ENCODE results near the gene ASB2. TPM values are rescaled to one million over a fixed set of nuclear protein-coding genes. Genes with fewer than 3 reads are reported as not detected.

The ASB2 gene
- total RNA-seq, 1 experiment from 2014 or later = not detected

GRCh38 chr14:93923626-93924025 lies 52.7 kb downstream of the ASB2 start:
- TF ChIP-seq EZH2 (IDR thresholded peaks at IDR 0.05; ENCODE audit: borderline replicate concordance, low read depth, low read length, poor library complexity, severe bottlenecking) = no peak
- TF ChIP-seq CTCF (conservative IDR thresholded peaks at IDR 0.05; ENCODE audit: low read depth, low read length) = no peak
- ChIA-PET POLR2A (ENCODE audit: low non-redundant PET) (no interaction called here), CTCF (no interaction called here)
- no TSS peak for BruUV-seq (replicated peaks)
- Histone ChIP-seq H3K27ac (ENCODE audit: low read depth, low read length, poor library complexity, severe bottlenecking) (no peak overlapping the region), H3K4me3 (ENCODE audit: low read depth, low read length, poor library complexity, severe bottlenecking) (no peak overlapping the region), H3K9me3 (ENCODE audit: low read depth, low read length, poor library complexity, severe bottlenecking) (no peaks in the 10 kb centered on the region), H3K27me3 (replicated peaks; ENCODE audit: insufficient read depth, low read depth, low read length, poor library complexity) (no peaks in the 10 kb centered on the region), H3K36me3 (ENCODE audit: insufficient read depth, low read length, poor library complexity, severe bottlenecking) (no peaks in the 10 kb centered on the region), H3K4me1 (ENCODE audit: insufficient read depth, low read length, poor library complexity, severe bottlenecking) (no peaks in the 10 kb centered on the region)
- no peak for DNase-seq (ENCODE audit: low spot score)
- intact Hi-C loops (cut with micrococcal nuclease; ENCODE audit: unreplicated experiment) = no loop called here

- Histone ChIP-seq H3K4me3 (ENCODE audit: low read depth, low read length, poor library complexity, severe bottlenecking) (no peak overlapping the region), H3K27me3 (replicated peaks; ENCODE audit: insufficient read depth, low read depth, low read length, poor library complexity) (no peaks in the 10 kb centered on the region), H3K36me3 (ENCODE audit: insufficient read depth, low read length, poor library complexity, severe bottlenecking) (no peaks in the 10 kb centered on the region), H3K27ac (ENCODE audit: low read depth, low read length, poor library complexity, severe bottlenecking) (no peak overlapping the region), H3K4me1 (ENCODE audit: insufficient read depth, low read length, poor library complexity, severe bottlenecking) (no peaks in the 10 kb centered on the region), H3K9me3 (ENCODE audit: low read depth, low read length, poor library complexity, severe bottlenecking) (no peaks in the 10 kb centered on the region)
- no peak for DNase-seq (ENCODE audit: low spot score)
- no TSS peak for BruUV-seq (replicated peaks)
- TF ChIP-seq CTCF (conservative IDR thresholded peaks at IDR 0.05; ENCODE audit: low read depth, low read length) = no peak
- no peak for TF ChIP-seq EZH2 (IDR thresholded peaks at IDR 0.05; ENCODE audit: borderline replicate concordance, low read depth, low read length, poor library complexity, severe bottlenecking)
- ChIA-PET CTCF (no interaction called here), POLR2A (ENCODE audit: low non-redundant PET) (no interaction called here)
- intact Hi-C loops (cut with micrococcal nuclease; ENCODE audit: unreplicated experiment) = no loop called here
Observed at GRCh38 chr14:93921001-93921806, 55.2 kb downstream of the ASB2 start.

DNA sequence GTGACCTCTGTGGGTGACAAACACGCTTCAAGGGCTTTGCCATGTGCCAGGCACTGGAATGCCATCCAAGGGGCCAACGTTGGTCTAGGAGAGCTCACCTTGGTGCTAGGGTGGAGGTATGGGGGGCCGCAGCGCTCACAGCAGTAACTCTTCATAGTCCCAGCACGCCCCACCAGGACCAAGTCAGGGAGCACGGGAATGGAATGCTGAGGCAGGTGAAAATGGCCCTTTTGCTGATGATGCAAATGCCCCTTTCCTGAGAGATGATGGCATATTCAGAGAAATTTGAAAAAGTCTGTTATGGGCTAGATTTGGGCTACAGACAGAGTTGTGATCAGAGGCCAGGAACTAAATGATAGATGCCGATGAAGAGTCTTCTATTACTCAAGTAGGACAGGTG lies 59.2 kb downstream of the ASB2 start:
- Histone ChIP-seq H3K36me3 (ENCODE audit: insufficient read depth, low read length, poor library complexity, severe bottlenecking) (no peaks in the 10 kb centered on the region), H3K27me3 (replicated peaks; ENCODE audit: insufficient read depth, low read depth, low read length, poor library complexity) (no peaks in the 10 kb centered on the region), H3K4me3 (ENCODE audit: low read depth, low read length, poor library complexity, severe bottlenecking) (no peak overlapping the region), H3K9me3 (ENCODE audit: low read depth, low read length, poor library complexity, severe bottlenecking) (no peaks in the 10 kb centered on the region), H3K27ac (ENCODE audit: low read depth, low read length, poor library complexity, severe bottlenecking) (no peak overlapping the region), H3K4me1 (ENCODE audit: insufficient read depth, low read length, poor library complexity, severe bottlenecking) (no peaks in the 10 kb centered on the region)
- CTCF ChIA-PET = no interaction called here
- no TSS peak for BruUV-seq (replicated peaks)
- no peak for DNase-seq (ENCODE audit: low spot score)
- POLR2A ChIA-PET (ENCODE audit: low non-redundant PET) = no interaction called here
- TF ChIP-seq EZH2 (IDR thresholded peaks at IDR 0.05; ENCODE audit: borderline replicate concordance, low read depth, low read length, poor library complexity, severe bottlenecking) = no peak
- TF ChIP-seq CTCF (conservative IDR thresholded peaks at IDR 0.05; ENCODE audit: low read depth, low read length) = no peak
- intact Hi-C loops (cut with micrococcal nuclease; ENCODE audit: unreplicated experiment) = no loop called here

All from A673 (cell line).